Omental fat pad (tissue), 4 donors: ENCODE results near the gene P4HTM. TPM values are rescaled to one million over a fixed set of nuclear protein-coding genes. Genes with fewer than 3 reads are reported as not detected.

ENCODE experiments used
- ATAC-seq: fragments of 150-250 bp; one replicate; pipeline ENCODE4 v1.9.1; 2016; ENCODE audit warnings: mild to moderate bottlenecking, moderate library complexity; ENCODE audit not compliant: low FRiP score
- DNase-seq: peaks from one replicate; pipeline ENCODE4 v3.0.0-alpha.2; 2019; ENCODE audit warnings: low spot score
- total RNA-seq, 4 donors: library from RNA; depleted of rRNA; stranded (reverse); fragments of >200 nt; gene quantifications; one replicate each; pipeline ENCODE4 v1.1.0, GENCODE V29; 2016
- TF ChIP-seq, protein P1 (sequence below), 3 donors: fragments of 450-650 bp; IDR thresholded peaks; one replicate each; pipeline ENCODE4 v1.5.1; 2016 to 2017; ENCODE audit warnings: antibody characterized with exemption in 3 of 3, mild to moderate bottlenecking in 3 of 3, moderate library complexity in 2 of 3

P4HTM gene
- total RNA-seq, 4 donors from 2014 or later, result 25.7 to 43.1 (median 28.2) TPM

DNA sequence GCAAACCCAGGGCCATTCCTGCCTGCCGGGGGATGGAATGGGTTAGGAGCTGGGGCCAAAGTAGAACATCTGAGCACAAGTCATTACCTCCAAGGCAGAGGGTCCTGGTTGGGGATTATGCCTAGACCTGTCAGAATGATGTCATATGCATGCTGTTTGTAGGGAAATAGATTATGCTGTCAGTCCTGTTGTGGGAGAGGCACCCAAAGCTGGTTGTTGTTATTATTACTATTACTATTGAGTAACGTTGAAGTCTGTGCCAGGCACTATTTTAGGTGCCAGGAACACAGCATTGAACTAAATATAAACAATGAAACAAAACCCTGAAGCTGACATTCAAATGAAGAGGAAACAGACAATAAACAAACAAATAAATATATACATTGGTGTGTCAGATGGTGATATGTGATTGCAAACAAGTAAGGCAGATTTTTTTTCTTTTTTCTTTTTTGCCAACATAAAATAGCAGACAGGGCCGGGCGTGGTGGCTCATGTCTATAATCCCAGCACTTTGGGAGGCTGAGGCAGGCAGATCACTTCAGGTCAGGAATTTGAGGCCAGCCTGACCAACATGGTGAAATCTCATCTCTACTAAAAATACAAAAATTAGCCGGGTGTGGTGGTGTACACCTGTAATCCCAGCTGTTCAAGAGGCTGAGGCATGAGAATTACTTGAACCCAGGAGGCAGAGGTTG, 2.0 kb downstream of the P4HTM start:
- ATAC-seq (no peak), DNase-seq (no peak)
- TF ChIP-seq, protein P1, sequence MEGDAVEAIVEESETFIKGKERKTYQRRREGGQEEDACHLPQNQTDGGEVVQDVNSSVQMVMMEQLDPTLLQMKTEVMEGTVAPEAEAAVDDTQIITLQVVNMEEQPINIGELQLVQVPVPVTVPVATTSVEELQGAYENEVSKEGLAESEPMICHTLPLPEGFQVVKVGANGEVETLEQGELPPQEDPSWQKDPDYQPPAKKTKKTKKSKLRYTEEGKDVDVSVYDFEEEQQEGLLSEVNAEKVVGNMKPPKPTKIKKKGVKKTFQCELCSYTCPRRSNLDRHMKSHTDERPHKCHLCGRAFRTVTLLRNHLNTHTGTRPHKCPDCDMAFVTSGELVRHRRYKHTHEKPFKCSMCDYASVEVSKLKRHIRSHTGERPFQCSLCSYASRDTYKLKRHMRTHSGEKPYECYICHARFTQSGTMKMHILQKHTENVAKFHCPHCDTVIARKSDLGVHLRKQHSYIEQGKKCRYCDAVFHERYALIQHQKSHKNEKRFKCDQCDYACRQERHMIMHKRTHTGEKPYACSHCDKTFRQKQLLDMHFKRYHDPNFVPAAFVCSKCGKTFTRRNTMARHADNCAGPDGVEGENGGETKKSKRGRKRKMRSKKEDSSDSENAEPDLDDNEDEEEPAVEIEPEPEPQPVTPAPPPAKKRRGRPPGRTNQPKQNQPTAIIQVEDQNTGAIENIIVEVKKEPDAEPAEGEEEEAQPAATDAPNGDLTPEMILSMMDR (IDR thresholded peaks at IDR 0.05), result no peak

DNA sequence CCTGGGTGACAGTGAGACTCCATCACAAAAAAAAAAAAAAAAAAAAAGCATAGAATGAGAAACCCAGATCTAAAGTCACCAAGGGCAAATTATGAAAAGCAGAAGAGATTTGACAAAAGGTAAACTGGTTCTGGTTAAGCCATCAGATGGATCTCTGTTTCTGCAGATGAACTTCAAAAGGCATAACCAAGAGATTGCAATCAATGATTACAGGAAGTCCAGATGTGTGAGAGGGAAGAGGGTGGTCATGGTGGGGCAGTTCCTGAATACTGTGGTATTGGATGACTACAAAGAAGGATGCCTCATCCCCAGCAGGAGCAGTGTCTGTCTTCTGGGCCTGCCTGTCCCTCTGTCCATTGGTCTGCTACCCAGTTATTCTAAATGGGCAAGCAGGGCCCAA, 3.8 kb downstream of the P4HTM start:
- DNase-seq, result no peak
- TF ChIP-seq, protein P1 (IDR thresholded peaks at IDR 0.05), result no peak
- no peak for ATAC-seq

DNA sequence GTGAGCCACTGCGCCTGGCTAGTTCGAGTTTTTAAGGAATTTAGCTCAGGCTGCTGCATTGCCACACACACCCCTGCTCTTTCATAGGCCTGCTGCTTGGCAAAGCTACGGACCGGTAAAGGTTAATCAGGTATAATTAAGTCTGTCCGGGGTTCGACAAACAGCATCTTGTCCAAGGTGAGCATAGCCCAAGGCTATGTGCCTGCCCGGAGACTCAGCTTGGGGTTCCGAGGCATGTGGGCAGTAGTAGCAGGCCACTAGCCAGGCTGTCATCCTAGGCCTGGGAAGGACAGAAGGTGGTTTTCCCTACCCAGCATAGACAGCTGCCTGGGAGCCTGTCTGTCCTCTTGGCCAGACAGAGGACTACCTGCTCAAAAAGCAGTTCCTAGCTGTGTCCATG, 6.6 kb downstream of the P4HTM start:
- no peak for DNase-seq
- no peak for ATAC-seq
- TF ChIP-seq, protein P1 (IDR thresholded peaks at IDR 0.05), result no peak

DNA sequence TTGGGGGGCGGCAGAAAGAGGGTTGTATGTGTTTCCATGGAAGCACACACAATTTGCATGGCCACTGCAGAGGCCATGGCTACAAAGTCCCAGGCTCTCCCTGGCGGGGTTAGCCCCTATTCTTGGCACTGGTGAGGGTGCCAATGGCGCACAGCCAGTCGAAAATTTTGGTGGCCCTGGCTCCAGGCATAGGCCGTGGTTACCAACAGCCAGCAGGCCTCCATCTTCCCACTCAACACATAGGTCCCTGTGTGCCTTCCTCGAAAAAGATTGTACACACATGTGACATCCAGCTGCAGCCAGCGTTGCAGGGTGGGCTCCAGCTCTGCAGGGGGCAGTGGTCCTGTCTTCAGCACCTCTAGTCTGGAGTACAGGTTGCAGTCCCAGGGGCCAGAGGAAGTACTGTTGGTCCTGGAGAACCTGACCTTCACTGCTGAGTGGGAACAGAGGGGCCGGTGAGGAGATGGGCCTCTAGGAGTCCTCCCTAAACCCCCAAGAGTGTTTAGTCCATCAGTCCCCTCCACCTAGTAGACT, 7.1 kb downstream of the P4HTM start:
- no peak for ATAC-seq
- TF ChIP-seq, protein P1 (IDR thresholded peaks at IDR 0.05), result no peak

DNA sequence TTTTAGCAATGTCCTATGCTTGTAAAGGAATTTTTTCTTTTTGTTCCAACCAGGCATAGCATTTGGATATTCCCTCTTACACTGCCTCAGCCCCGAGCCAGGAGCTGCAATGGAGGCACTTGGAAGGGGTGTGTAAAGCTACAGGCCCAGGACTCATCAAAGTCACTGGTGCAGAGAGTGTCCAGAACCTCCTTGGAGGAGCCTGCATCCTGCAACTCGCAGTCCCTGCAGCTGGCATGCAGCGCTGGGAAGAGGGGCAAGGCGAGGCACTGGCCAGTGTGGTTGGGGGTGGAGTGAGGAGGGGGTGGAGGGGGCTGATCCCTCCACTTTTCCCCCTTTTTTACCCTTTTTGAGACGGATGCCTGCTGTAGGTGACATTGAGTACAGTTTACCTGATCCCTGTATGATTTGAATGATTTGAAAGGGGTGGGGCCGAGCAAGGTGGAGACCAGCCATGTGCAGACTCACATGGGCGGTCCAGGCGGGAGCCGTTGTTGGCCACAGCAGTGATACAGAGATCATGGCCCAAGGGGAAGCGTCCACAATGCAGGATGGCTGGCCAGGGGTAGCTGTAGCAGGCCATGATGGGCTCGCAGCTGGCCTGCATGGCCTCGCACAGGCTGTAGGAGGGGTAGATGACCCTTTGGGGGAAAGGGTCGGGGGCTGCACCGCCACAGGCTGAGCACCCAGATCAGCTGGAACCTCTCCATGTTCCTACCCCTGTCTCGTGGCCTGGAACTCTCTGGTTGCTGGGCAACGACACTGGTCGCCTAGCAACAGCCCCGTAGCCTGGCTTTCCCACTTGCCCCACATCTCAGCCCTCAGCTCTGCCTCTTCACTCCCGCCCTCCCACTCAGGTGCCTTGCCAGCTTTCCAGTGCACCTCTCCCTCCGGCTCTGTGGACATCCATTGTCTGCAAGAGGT, 7.9 kb downstream of the P4HTM start:
- no peak for ATAC-seq

More for the DNA sequence above, 7.1 kb downstream of the P4HTM start:
- DNase-seq, result no peak

DNA sequence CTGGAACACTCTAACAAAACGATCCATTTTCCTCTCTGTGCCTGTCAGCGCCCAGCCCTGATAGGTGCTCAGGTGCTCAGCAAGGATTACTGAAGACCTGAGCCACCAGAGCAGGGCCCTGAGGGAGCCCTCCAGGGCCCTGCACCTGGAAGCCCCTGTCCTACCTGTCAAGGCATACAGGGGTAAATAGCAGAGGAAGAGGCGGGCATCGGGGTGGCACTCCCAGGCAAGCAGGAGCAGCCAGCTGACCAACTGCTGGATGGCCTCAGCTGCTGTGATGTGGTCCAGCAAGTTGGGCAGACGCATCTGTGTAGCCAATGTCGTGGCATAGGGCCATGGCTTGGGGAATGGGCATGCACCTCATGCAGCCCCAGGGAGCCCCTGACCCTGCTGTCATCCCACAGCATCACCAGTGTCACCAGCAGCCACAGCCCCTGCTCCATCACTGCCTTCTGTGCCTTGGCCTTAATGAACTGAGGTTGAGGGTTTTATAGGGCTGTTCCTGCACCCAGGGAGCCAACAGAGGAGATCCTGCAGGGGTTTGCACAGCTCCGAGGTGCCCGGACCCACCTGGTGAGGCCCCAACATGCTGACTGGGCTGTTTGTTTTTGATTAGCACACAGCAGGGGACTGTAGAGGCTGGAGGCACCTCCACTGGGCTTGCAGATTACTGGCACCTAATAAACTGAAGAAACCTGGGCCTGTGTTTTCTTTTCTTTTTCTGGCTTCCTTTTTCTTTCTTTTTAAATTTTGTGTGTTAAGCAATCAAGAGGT, 9.2 kb downstream of the P4HTM start:
- ATAC-seq (no peak), DNase-seq (no peak)
- TF ChIP-seq, protein P1 (IDR thresholded peaks at IDR 0.05), result no peak

More for the DNA sequence above, 7.9 kb downstream of the P4HTM start:
- TF ChIP-seq, protein P1 (IDR thresholded peaks at IDR 0.05), result no peak
- no peak for DNase-seq
